PFSK-1 (cell line): ENCODE measurements around the gene EML1.

ENCODE experiments used
- FOXP2 ChIP-seq: optimal IDR thresholded peaks from 2 replicates; pipeline ENCODE3; 2011; ENCODE audit warnings: borderline replicate concordance, control low read depth, inconsistent platforms; ENCODE audit not compliant: insufficient read depth; ENCODE audit errors: extremely low read length, extremely low read depth
- POLR2AphosphoS5 ChIP-seq: IDR thresholded peaks from 2 replicates; pipeline ENCODE4 v1.6.1; 2012; ENCODE audit warnings: low read depth, mild to moderate bottlenecking, control low read depth, low read length, moderate library complexity
- SIN3A ChIP-seq: IDR thresholded peaks from 2 replicates; pipeline ENCODE4 v1.6.1; 2012; ENCODE audit warnings: mild to moderate bottlenecking, low read length, moderate library complexity, borderline replicate concordance; ENCODE audit not compliant: insufficient read depth
- TAF1 ChIP-seq: IDR thresholded peaks from 2 replicates; pipeline ENCODE4 v1.6.1; 2012; ENCODE audit warnings: low read length, control low read depth, borderline replicate concordance; ENCODE audit not compliant: insufficient read depth
- TF ChIP-seq, protein P1 (sequence below), 2 experiments: IDR thresholded peaks; 2 replicates each; pipeline versions ENCODE4 v1.6.1 to v1.8.0; 2011 to 2012; ENCODE audit warnings: low read depth in 2 of 2, low read length in 2 of 2, control low read depth in 1 of 2, inconsistent platforms in 1 of 2, mild to moderate bottlenecking in 1 of 2, moderate library complexity in 1 of 2; ENCODE audit not compliant: insufficient read depth in 1 of 2

The EML1 gene

GRCh38 chr14:99885649-99885958 is 92.4 kb downstream of the EML1 start:
- TF ChIP-seq TAF1: no peak
- TF ChIP-seq POLR2AphosphoS5: no peak
- no peak for TF ChIP-seq FOXP2
- TF ChIP-seq, protein P1, sequence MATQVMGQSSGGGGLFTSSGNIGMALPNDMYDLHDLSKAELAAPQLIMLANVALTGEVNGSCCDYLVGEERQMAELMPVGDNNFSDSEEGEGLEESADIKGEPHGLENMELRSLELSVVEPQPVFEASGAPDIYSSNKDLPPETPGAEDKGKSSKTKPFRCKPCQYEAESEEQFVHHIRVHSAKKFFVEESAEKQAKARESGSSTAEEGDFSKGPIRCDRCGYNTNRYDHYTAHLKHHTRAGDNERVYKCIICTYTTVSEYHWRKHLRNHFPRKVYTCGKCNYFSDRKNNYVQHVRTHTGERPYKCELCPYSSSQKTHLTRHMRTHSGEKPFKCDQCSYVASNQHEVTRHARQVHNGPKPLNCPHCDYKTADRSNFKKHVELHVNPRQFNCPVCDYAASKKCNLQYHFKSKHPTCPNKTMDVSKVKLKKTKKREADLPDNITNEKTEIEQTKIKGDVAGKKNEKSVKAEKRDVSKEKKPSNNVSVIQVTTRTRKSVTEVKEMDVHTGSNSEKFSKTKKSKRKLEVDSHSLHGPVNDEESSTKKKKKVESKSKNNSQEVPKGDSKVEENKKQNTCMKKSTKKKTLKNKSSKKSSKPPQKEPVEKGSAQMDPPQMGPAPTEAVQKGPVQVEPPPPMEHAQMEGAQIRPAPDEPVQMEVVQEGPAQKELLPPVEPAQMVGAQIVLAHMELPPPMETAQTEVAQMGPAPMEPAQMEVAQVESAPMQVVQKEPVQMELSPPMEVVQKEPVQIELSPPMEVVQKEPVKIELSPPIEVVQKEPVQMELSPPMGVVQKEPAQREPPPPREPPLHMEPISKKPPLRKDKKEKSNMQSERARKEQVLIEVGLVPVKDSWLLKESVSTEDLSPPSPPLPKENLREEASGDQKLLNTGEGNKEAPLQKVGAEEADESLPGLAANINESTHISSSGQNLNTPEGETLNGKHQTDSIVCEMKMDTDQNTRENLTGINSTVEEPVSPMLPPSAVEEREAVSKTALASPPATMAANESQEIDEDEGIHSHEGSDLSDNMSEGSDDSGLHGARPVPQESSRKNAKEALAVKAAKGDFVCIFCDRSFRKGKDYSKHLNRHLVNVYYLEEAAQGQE (IDR thresholded peaks at IDR 0.05; ENCODE audit: insufficient read depth in 1 of 2, low read depth in 2 of 2, low read length in 2 of 2): no peak
- TF ChIP-seq SIN3A: no peak

DNA sequence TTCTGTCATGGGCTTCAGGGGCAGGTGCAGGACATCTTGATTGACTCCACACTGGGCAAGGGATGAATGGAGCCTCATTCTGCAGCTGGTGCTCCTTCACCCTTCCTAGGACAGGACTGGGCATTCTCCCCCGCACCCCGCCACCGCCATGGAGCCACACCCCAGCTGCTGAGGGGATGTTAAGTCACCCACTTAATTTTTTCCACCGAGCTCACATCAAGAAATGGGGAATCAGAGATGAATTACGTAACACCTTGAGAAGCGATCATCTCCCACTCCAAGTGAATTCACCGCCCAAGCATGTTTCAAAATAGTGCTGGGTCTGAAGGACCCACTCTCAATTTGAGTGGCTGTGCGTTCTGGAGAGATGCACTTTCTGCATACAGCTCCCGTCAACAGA is 94.2 kb downstream of the EML1 start:
- TF ChIP-seq FOXP2: no peak
- TF ChIP-seq SIN3A: no peak
- no peak for TF ChIP-seq POLR2AphosphoS5
- no peak for TF ChIP-seq TAF1
- TF ChIP-seq, protein P1 (IDR thresholded peaks at IDR 0.05; ENCODE audit: insufficient read depth in 1 of 2, low read depth in 2 of 2, low read length in 2 of 2): no peak

- TF ChIP-seq TAF1 (no peak), POLR2AphosphoS5 (no peak), FOXP2 (no peak), SIN3A (no peak)
- TF ChIP-seq, protein P1 (IDR thresholded peaks at IDR 0.05; ENCODE audit: insufficient read depth in 1 of 2, low read depth in 2 of 2, low read length in 2 of 2): no peak
Observed at GRCh38 chr14:99888149-99888548, 94.9 kb downstream of the EML1 start.

DNA sequence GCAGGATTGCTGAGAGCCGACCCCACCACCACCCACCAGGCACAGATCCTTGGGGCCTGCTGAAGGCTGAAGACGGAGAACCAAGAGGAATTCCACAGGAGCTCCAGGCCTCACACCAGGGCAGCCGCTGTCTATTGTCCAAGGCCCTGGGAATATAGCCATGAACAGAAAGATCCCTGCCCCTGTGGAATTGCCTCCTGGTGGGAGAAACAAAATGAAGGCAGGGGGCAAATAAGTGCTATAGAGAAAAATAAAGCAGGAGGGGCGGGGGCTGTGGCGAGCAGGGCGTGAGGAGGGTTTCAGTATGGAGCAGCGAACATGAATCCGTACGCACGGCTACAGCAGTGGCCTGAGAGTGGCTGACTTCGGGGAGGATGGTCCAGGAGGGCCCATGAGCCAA is 96.1 kb downstream of the EML1 start:
- TF ChIP-seq SIN3A: no peak
- no peak for TF ChIP-seq POLR2AphosphoS5
- TF ChIP-seq TAF1: no peak
- TF ChIP-seq, protein P1 (IDR thresholded peaks at IDR 0.05; ENCODE audit: insufficient read depth in 1 of 2, low read depth in 2 of 2, low read length in 2 of 2): no peak
- TF ChIP-seq FOXP2: no peak

DNA sequence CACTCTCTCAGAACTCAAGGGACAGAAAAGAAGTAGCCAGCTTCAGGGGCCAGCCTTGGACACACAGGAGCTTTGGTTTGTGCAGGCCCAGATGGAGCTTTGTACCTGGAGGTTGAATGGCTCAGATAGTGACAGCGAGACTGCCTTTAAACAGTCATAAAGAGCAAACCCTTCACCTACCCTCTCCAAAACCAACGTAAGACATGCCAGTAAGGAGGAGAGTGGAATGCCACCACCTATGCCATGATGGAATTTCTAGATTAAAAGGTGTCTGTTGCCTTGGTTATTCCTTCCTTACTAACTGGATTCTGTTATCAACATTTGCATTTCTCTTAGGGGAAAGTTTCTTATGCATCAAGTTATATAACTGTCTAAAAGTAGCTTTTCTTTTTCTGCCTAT is 98.1 kb downstream of the EML1 start:
- no peak for TF ChIP-seq POLR2AphosphoS5
- no peak for TF ChIP-seq SIN3A
- TF ChIP-seq TAF1: no peak
- TF ChIP-seq, protein P1 (IDR thresholded peaks at IDR 0.05; ENCODE audit: insufficient read depth in 1 of 2, low read depth in 2 of 2, low read length in 2 of 2): no peak
- TF ChIP-seq FOXP2: no peak
